K562 (cell line): ENCODE measurements around the gene BANP. TPM values are rescaled to one million over a fixed set of nuclear protein-coding genes. Genes with fewer than 3 reads are reported as not detected.
A peak's percentile ranks its signal among the peaks of the same experiment; 100 is the strongest.

Experiments used
- ATAC-seq: fragments of 200-7000 bp; cut with Tn5 transposase; 3 replicates; pipeline ENCODE4 v1.9.1; 2020; ENCODE audit warnings: moderate library complexity
- BruUV-seq: library from RNA; stranded (reverse); fragments of 400-500 nt; replicated peaks from 2 replicates; lab custom pipeline; 2021; lab: Mats Ljungman, UMichigan
- CTCF ChIA-PET: fragments of 300-600 bp; formaldehyde crosslinking; extraction: SDS; loops from one replicate; lab custom pipeline; 2021; ENCODE audit warnings: low intra/inter-chr PET ratio; lab: Yijun Ruan, JAX
- POLR2A ChIA-PET: fragments of 300-600, 350-650 bp; sonication (Branson Sonifier 250); formaldehyde crosslinking; extraction: SDS; loops from one replicate; lab custom pipeline; 2021; ENCODE audit warnings: antibody characterized with exemption, inconsistent platforms; lab: Yijun Ruan, JAX
- DNase-seq, 4 experiments: peaks; one replicate each; pipeline versions ENCODE4 v3.0.0 to v3.0.0-alpha.2; 2011 to 2018; ENCODE audit warnings: low spot score in 3 of 4, mixed read lengths in 3 of 4; ENCODE audit errors: extremely low read depth in 1 of 4
- FAIRE-seq: peaks from 2 replicates; lab custom pipeline; 2011; peaks lifted over from hg19 to GRCh38; lab: Jason Lieb, UNC
- H2AFZ ChIP-seq: 2 replicates; pipeline ENCODE4 v1.6.0; 2011; ENCODE audit warnings: low read depth, low read length, control low read depth, inconsistent platforms
- H3K27ac ChIP-seq: fragments of 200-600 bp; 3 replicates; pipeline ENCODE4 v1.8.0; 2011; ENCODE audit warnings: low read depth, mild to moderate bottlenecking, control low read depth, inconsistent platforms, low read length, moderate library complexity, mixed read lengths; ENCODE audit errors: extremely low read depth
- H3K27me3 ChIP-seq, 2 experiments: fragments of 300-600 bp in 1 of 2; 2 replicates in 1 of 2; 3 replicates in 1 of 2; pipeline versions ENCODE4 v1.6.0 to v1.8.0; 2011; ENCODE audit warnings: inconsistent platforms in 2 of 2, low read length in 2 of 2, mild to moderate bottlenecking in 1 of 2, mixed read lengths in 1 of 2, moderate library complexity in 1 of 2; ENCODE audit not compliant: control insufficient read depth in 2 of 2, insufficient read depth in 2 of 2
- H3K36me3 ChIP-seq: fragments of 300-600 bp; 3 replicates; pipeline ENCODE4 v1.8.0; 2011; ENCODE audit warnings: mild to moderate bottlenecking, low read length, inconsistent platforms; ENCODE audit not compliant: control insufficient read depth, insufficient read depth
- H3K4me1 ChIP-seq, 2 experiments: fragments of 200-600 bp in 1 of 2; replicated peaks in 1 of 2; 2 replicates in 1 of 2; 3 replicates in 1 of 2; pipeline versions ENCODE4 v1.5.1 to v1.8.0; 2011; ENCODE audit warnings: inconsistent platforms in 2 of 2, low read length in 2 of 2, mild to moderate bottlenecking in 1 of 2, mixed read lengths in 1 of 2, moderate library complexity in 1 of 2; ENCODE audit not compliant: control insufficient read depth in 2 of 2, insufficient read depth in 2 of 2
- H3K4me2 ChIP-seq: 2 replicates; pipeline ENCODE4 v1.6.1; 2011; ENCODE audit warnings: low read length, control low read depth, inconsistent platforms, mixed read lengths; ENCODE audit not compliant: insufficient read depth
- H3K4me3 ChIP-seq: fragments of 200-600 bp; sonication (generic), shearing (Covaris generic); 2 replicates; pipeline ENCODE4 v1.5.1; 2016; ENCODE audit warnings: control low read depth, inconsistent platforms
- H3K79me2 ChIP-seq: fragments of 200-600 bp; 3 replicates; pipeline ENCODE4 v1.8.0; 2011; ENCODE audit warnings: low read length, inconsistent platforms; ENCODE audit not compliant: control insufficient read depth, insufficient read depth
- H3K9ac ChIP-seq, 2 experiments: 2 replicates each; pipeline versions ENCODE4 v1.6.0 to v1.6.1; 2011; ENCODE audit warnings: low read depth in 2 of 2, low read length in 2 of 2, control low read depth in 1 of 2, inconsistent platforms in 1 of 2, mild to moderate bottlenecking in 1 of 2, mixed read lengths in 1 of 2; ENCODE audit not compliant: insufficient read depth in 1 of 2
- H3K9me1 ChIP-seq: one replicate; pipeline ENCODE4 v1.6.0; 2011; ENCODE audit warnings: inconsistent platforms, mild to moderate bottlenecking, low read length, moderate library complexity; ENCODE audit not compliant: control insufficient read depth, insufficient read depth
- H3K9me3 ChIP-seq: replicated peaks from 2 replicates; pipeline ENCODE4 v1.5.1; 2011; ENCODE audit warnings: low read depth, low read length, inconsistent platforms; ENCODE audit not compliant: control insufficient read depth, insufficient read depth
- H4K20me1 ChIP-seq: replicated peaks from 2 replicates; pipeline ENCODE4 v1.6.1; 2011; ENCODE audit warnings: low read length, inconsistent platforms, mixed read lengths; ENCODE audit not compliant: control insufficient read depth, insufficient read depth
- CEBPB ChIP-seq: fragments of 450-650 bp; IDR thresholded peaks from 2 replicates; pipeline ENCODE4 v1.6.1; 2016; ENCODE audit warnings: missing genetic modification characterization, missing compliant biosample characterization
- E2F3 ChIP-seq: fragments of 250-450 bp; sonication (Bioruptor Pico); IDR thresholded peaks from 2 replicates; pipeline ENCODE4 v1.4.0; 2020; ENCODE audit warnings: mild to moderate bottlenecking
- POLR2G ChIP-seq: fragments of 200-400 bp; formaldehyde crosslinking; IDR thresholded peaks from 2 replicates; pipeline ENCODE4 v1.6.1; 2017; ENCODE audit warnings: low read depth, mild to moderate bottlenecking, antibody characterized with exemption, low read length, moderate library complexity
- RHOXF2B ChIP-seq: fragments of 250-450 bp; sonication (Bioruptor Pico); conservative IDR thresholded peaks from 2 replicates; pipeline ENCODE4 v1.5.1; 2021
- WGBS: fragments of 100-300 bp; shearing (Covaris generic); methylation state at CpG from one replicate; pipeline ENCODE4 v1.1.6; 2016; ENCODE audit warnings: low coverage, mixed read lengths; ENCODE audit not compliant: insufficient coverage; ENCODE audit errors: missing lambda C conversion rate; 5-methylcytosine and 5-hydroxymethylcytosine counted together
- in situ Hi-C: fragments of 300-500 bp; cut with MboI; formaldehyde crosslinking; loops from 4 replicates; pipeline ENCODE4 v1.15.0; 2018; ENCODE audit warnings: inconsistent platforms, mixed read lengths
- intact Hi-C: fragments of 100-400 bp; cut with micrococcal nuclease; formaldehyde crosslinking; loops from 2 replicates; pipeline ENCODE4 v1.14.2; 2022
- polyA plus RNA-seq, 8 experiments: library from polyadenylated mRNA; depleted of rRNA in 4 of 8; stranded (reverse) in 5 of 8; unstranded in 3 of 8; fragments of >200 nt; fragmentation: Nextera tagmentation in 2 of 8; fragmentation: Illumina TruSeq in 1 of 8; extraction: Ambion mirVana in 2 of 8; extraction: Trizol in 1 of 8; gene quantifications; 2 replicates each; pipeline versions ENCODE4 v1.2.1 to v1.2.3, GENCODE V29; 2011 to 2014; ENCODE audit warnings: inconsistent platforms in 1 of 8, missing spikeins in 1 of 8
- total RNA-seq, 7 experiments: library from RNA; depleted of rRNA in 6 of 7; stranded (reverse); fragments of >200 nt in 6 of 7; fragmentation: Illumina TruSeq in 2 of 7; extraction: Trizol in 2 of 7; gene quantifications; 2 replicates each; pipeline versions ENCODE4 v1.2.1 to v1.2.3, GENCODE V29; 2011 to 2021; ENCODE audit warnings: low replicate concordance in 1 of 7
- TF ChIP-seq, protein P1 (sequence below), 2 experiments: fragments of 250-450 bp in 1 of 2; fragments of 450-650 bp in 1 of 2; sonication (Bioruptor Pico) in 1 of 2; IDR thresholded peaks; 2 replicates each; pipeline versions ENCODE4 v1.6.1 to v1.8.0; 2016 to 2021; ENCODE audit warnings: mild to moderate bottlenecking in 2 of 2, moderate library complexity in 2 of 2, missing compliant biosample characterization in 1 of 2, missing genetic modification characterization in 1 of 2

BANP gene
- total and polyA plus RNA-seq, 9 of the 15 experiments (the other 6 are each of a cell fraction or from before 2014, with no cell fraction given) = 4.6 to 22.1 (median 15.6) TPM

DNA sequence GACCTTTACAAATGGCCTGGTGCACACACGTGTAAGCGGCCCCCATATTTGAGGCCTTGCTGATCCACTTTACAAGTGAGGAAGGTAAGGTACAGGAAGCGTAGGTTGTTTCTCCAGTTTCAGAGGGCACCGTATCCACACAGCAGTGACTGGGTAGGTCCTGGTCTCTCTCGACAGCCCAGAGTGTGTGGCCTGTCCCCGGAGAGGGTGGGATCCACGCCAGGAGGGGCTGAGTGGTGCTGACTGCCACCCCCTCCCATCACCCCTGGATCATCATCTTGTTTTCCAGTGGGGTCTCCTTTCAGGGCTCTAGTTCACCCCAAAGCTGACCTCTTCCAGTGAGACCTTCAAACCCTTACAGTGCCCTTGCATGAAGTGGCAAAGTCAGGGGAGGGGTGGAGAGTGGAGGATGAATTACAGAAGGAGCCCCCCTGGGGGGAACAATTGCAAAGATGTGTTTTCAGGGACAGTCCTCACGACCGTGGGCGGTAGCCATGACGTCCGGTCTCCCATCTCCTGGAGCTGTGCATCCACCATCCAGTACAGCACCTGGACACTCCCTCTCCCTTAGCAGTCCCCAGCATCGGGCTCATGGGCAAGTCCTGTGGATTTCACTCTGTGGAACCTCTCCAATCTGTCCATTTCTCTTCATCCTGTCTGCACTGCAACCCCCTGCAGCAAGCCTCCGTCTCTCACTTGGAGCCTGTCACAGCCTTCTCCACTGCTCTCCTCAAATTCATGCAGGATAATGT, 4.5 kb upstream of the BANP start (continued):
- TF ChIP-seq POLR2G = no peak

DNA sequence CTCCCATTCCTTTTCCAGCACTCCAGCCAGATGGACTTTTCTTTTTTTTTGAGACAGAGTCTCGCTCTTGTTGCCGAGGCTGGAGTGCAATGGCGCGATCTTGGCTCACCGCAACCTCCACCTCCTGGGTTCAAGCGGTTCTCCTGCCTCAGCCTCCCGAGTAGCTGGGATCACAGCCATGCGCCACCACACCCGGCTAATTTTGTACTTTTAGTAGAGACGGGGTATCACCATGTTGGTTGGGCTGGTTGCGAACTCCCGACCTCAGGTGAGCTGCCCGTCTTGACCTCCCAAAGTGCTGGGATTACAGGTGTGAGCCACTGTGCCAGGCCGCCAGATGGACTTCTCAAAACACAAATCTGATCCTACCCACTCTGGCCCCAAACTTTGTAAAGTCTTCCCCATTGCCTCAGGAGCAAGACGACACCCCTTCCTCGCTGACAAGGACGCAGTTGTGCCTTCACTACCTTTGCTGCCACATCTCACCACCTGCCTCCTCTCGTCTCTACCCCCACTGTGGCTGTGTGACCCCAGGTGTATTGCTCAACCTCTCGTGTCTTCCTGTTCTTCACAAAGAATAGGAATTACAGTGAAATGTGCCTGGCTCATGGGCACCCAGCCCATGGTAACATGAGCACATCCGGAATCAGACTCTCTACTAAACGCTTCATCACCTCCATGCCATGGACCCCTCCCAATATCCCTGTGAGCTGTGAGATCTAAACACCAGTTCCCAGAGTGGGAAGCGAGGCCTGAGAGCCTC, 3.7 kb upstream of the BANP start:
- ATAC-seq = no peak
- DNase-seq = no peak
- ChIA-PET POLR2A (interaction anchor here (0.6 kb wide), 1 partner anchor 148 kb away, joined by 3 read pairs; no protein-coding TSS in a partner anchor), CTCF (no interaction called here)
- intact Hi-C loops (no loop called here), in situ Hi-C loops (no loop called here)
- no peaks in the 10 kb centered on the region for H3K36me3 ChIP-seq
- H3K27ac ChIP-seq = 0 out of 3 replicates have a peak overlapping the region, but pooled peaks have one; percentile 4
- H3K27me3 ChIP-seq = no peaks in the 10 kb centered on the region
- TF ChIP-seq, protein P1, sequence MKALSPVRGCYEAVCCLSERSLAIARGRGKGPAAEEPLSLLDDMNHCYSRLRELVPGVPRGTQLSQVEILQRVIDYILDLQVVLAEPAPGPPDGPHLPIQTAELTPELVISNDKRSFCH (CRISPR knock-in tag; IDR thresholded peaks at IDR 0.05) = no peak
- TF ChIP-seq, protein P1 (tag; IDR thresholded peaks at IDR 0.05) = no peak
- TF ChIP-seq E2F3 = no peak
- TF ChIP-seq RHOXF2B (CRISPR knock-in tag) = no peak
- 0 out of 2 replicates have a peak, but pooled peaks have one; percentile 18 for TF ChIP-seq CEBPB (tag)
- H3K4me3 ChIP-seq = no peak overlapping the region
- H3K9ac ChIP-seq = peak overlapping the region in 1 of 2 experiments; percentile 61; a peak in 1 of 4 replicates
- H3K9me3 ChIP-seq = no peaks in the 10 kb centered on the region
- 78% methylated on average over 16 of the region's 22 CpGs for WGBS
- peaks cover 10% of the 10 kb centered on the region for H3K79me2 ChIP-seq
- peaks cover 9 to 26% of the 10 kb centered on the region in 2 experiments; a peak in 4 of 5 replicates for H3K4me1 ChIP-seq
- H2AFZ ChIP-seq = peak overlapping the region; percentile 51; the same call in 1 of the 2 replicates
- no TSS peak for BruUV-seq
- no peaks in the 10 kb centered on the region for H4K20me1 ChIP-seq
- FAIRE-seq = no peak
- H3K4me2 ChIP-seq = peak overlapping the region; percentile 45
- H3K9me1 ChIP-seq = no peaks in the 10 kb centered on the region
